Smooth muscle cell of the brain vasculature (primary cell): ENCODE data around the gene AHNAK2.

ENCODE experiments used
- DNase-seq: peaks from one replicate; pipeline ENCODE4 v3.0.0-alpha.2; 2012; ENCODE audit warnings: low read depth, low spot score

Gene AHNAK2

DNA sequence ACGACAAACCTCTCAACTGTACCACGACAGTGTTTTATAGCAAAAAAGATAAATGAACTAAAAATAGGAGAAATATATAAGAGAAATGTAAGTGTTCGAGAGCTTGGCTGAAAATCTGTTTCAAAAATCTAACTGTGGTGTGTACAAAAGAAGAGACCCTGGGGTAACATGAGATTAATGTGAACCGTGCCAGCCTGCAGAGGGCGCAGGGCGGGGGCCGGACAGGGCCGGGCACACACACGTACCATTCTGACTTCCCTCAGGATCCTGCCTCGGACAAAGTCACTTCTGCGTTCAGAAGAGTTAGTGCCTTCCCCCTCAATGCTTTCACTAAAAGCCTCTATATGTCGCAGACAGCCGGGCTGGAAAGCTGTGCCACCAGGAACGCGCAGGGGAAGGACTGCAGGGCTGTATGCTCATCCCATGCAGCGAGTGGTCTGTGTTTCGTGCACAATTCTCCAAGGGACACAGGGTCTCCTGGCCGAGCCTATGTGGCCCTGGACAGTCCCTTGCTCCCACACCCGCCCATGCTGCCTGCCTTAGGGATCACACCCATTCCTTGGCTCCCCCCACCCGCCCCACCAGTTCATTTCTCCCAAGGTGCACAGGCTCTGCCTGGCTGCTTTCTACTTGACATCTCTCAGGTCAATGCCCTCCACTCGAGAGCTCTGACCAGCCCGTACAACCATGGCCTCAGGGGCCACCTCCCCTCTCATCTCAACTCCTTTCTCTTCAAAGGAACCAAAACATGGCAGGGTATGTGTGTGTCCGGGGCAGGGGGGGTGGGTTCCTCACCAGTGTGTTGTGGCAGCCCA lies 34.2 kb upstream of the AHNAK2 start:
- no peak for DNase-seq

DNA sequence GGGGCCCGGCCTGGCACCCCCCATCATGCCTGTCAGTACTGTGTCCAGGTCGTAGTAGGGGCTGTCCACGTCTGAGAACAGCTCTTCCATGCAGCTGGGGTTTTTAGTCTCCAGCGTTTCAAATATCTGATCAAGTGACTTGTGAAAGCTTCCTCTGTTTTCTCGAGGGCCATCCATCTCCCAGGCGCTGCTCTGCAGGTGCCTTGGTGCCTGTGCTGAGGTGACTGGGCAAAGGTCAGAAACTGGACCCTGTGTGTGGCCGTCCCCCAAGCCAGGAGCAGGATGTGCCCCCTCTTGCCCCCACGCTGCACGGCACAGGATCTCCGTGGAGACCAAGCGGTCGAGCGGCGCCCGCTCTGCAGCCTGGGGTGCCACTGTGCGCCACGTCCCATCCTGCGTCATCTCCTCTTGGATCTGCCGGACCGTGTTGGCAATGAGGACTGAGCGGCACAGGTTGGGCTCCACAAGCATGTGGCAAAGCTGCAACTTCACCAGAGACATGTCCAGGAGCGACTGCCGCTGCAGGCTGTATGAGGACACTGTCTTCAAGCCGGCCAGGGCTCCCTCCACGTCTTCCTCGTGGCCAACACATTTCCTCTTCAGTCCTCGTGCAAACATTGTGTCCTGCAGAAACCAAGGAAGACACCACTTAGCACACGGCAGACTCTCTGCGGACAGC lies 33.3 kb upstream of the AHNAK2 start:
- no peak for DNase-seq

DNA sequence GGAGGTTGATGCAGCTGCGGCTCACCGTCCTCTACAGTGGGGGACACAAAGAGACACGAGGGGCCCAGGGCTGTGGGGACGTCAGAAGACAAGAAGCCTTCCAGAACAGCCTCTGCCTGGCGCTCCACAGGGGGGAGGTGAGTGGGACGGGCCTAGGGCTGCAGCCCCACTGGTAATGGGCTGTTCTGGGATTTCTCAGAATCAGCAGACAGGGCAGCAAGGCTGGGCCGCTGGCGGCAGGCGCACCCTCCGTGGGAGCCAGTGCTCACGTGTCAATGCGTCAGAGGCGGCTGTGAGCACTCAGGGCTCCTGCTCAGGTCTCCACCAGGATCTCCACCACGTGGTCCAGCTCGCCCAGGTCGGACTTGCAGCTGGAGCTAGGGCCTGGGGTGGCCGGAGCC lies 32.7 kb upstream of the AHNAK2 start:
- no peak for DNase-seq

DNA sequence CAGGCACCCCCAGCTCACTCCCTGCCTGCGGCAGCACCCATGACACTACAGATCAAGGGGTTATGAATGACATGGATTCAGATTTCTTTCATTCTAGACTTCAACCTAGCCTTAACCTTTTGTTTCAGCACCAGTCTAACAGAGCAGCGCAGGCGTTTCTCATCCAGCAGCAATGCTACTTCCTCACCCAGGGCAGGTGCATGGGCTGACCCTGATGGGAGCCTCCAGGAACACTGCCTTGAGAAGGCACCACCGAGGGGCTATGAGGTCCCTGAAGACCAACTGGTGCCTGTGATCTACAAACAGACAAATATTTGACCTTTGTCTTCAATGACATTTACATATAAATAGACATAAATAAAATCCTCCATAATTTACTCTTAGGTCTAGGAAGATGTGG lies 31.9 kb upstream of the AHNAK2 start:
- no peak for DNase-seq

DNA sequence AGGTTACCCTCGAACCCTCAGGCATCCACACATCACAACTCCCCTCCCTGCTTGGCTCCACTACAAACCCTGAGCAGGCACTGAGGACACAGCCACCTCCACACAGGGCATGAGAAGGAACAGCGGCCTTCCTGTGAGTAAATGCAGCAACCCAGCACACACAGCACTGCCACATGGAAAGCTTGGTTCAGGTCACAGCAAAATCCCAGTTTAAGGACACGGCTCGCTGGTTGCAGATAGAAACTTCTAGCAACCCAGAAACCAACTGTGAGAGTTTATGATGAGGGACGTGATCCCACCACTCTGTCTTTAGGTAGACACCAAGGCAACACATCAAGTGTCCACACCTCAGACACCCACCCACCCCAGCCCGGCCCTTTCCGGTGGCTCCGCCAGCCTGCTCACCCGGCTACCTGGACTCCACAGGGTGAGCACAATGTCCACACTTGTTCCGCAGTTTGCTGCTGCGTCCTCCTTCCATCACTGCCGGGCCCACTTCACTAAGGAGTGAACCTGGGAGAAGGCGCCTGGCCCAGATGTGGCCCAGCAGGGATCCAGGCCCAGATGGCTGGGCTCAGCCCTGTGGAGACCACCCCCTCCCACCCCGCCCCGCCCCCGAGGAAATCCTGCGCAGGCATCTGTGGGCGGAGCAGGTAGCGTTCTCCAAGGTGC lies 29.6 kb upstream of the AHNAK2 start:
- DNase-seq = no peak

DNA sequence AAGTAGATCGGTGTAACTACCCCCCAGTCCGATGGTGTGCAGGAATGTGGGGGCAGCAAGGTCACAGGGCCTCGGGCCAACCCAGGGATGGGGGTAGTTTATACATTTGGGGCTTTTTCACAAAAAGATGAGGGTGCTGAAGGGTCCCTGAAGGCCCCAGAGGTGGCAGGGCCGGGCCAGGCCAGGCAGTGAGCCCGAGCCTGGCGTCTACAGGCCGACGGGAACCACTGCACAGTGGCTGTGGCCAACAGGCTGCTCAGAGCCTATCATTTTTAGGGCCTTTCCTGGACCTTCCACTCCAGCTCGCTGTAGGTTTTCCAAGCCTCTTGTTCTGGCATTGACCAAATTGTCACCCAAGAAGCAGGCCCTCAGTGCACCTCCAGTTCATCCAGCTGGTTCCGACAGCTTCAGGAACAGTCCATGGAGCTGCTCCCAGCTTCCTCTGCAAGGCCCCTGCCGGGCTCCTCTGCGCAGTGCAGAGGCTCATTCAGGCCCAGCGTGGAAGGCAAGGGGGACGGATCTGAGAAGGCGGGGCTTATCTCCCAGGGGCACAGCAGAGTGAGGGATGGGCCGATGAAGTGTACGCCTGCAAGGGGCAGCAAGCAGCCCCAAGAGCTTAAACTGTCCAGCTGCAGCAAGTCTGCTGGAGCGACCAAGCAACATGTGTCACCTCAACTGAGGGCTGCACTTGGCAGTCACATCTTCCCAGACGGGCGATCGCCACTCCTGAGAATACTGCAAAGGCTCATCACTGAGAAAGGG lies 28.8 kb upstream of the AHNAK2 start:
- no peak for DNase-seq

DNA sequence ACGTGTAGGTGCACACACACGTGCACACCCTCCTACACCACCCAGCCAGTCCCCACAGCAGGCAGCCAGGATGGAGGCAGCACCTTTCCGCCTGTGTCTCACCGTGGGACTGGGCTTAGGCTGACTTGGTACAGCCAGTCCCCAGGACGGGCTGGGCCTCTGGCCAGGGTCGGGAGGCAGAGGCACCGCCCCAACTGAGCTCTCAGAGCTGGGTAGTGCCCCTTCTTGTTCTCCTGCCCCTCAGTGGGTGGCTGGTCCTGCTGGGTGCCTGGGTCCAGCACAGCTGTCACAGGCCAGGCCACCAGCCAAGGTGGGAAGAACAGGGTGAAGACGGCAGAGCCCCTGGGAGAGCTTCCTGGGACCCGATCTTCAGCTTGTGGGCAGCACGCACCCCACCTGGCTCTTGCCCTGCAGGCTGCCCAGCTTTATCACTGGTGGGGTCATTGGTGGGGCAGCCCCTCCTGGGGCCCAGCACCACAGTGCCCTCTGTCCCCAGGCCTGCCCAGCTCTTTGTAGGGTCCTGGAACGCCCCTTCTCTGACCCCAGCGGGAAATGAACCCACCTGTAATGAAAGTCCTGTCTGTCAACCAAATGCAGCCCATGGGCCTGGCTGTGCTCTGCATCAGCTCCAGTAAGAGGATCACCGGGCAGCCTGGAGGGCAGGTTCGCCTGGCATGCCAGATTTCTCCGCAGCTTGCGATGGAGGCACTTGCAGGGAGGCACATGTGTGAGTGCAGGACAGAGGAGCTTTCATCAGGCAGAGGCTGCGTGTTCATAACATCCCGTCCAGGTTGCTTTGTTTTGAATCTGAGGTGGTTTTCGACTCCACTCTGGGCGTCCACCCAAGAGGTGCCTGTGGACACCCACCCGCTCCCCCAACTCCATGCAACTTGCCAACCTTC lies 28.0 kb upstream of the AHNAK2 start:
- no peak for DNase-seq

DNA sequence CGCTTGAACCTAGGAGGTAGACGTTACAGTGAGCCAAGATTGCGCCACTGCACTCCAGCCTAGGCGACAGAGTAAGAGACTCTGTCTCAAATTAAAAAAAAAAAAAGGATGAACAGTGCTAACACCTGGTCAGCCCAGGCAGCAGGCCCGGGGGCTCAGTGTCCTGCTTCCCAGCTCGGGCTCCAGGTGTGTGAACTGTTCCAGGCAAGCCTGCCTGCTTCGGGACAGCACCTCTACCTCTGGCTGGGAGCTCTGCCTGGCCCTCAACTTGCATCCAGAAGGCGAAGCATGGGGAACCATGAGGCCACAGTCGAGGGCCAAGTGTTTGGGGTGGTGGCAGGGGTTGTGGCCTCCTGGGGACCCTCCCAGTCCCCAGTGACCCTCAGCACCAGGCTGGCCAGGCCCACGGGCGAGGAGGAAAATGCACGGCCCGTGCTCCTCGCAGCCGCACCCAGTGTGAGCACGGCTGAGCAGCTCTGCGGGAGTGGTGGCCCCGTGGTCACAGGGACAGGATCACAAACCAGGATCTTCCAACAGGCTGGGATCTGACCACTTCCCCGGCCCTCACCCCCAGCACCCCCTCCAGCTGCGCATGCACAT lies 27.3 kb upstream of the AHNAK2 start:
- no peak for DNase-seq

DNA sequence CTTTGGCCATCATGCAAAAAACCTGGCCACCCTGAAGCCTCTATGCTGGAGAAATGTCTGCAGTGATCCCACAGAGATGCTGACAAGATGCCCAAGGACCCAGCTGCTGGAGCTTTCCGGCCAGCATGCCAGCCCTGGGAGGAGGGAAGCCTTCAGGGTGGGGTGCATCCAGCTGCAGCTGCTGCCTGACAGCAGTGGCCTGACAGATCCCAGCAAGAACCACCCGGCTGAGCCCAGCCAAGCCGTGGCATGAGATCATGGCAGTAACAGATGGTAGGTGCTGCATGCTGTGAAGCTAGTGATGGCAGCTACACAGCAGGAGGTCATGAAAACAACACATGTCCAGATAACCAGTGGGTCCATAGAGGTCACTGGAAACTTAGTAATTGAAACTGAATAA lies 21.2 kb upstream of the AHNAK2 start:
- no peak for DNase-seq

DNA sequence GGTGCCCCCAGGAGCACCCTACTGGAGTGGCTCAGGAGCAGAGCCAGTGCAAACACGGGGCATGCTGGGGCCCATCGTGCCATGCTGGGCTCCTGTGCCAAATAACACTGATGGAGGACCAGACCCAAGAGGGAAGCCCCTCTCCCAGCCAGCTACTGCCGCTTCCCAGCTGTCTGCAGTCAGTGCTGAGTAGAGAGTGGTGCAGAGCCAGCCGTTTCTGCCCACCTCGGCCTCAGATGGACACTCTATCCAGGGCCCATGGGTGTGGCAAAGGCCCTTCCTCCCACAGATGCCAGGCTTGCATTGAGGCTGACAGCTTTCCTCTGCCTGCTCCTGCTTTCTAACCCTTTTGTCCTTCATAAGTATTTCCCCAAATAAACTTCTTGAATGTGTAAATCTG lies 20.6 kb upstream of the AHNAK2 start:
- DNase-seq = no peak

DNA sequence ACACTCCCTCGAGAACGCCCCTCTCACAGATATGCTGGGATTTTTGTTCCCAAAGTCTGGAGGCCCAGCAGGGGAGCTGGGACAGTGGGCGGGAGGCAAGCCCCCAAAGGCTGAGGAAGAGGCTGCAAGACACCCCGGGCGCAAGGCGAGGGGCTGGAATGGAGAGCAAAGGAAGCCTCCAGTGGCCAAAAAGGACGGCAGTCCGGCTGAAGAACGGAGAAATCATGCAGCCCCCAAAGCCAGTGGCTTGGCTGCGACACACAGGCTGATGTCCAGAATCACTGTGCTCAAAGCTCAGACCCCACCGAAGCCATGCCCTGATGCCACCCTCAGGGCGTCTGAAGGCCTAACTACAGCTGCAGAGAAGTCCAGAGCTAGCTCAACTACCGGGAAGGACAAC lies 18.3 kb upstream of the AHNAK2 start:
- DNase-seq = no peak

DNA sequence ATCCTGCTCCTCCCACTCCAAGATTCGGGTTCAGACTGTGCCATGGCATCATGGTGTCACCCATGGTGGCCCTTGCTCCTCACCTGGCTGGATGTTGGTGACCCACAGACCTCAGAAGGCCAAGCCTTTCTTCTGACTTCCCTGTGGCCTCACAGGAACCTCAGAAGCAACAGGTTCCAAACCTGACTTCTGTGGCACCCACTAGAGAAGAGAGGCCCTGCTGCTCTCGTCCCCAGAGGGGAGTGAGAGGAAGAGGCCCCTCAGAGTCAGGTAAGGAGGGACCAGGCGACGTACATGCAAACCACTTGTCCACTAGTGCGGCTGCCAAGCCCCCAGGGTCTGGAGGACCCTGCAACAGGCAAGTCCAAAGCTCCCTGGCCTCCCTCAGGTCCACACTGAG lies 17.9 kb upstream of the AHNAK2 start:
- DNase-seq = no peak

DNA sequence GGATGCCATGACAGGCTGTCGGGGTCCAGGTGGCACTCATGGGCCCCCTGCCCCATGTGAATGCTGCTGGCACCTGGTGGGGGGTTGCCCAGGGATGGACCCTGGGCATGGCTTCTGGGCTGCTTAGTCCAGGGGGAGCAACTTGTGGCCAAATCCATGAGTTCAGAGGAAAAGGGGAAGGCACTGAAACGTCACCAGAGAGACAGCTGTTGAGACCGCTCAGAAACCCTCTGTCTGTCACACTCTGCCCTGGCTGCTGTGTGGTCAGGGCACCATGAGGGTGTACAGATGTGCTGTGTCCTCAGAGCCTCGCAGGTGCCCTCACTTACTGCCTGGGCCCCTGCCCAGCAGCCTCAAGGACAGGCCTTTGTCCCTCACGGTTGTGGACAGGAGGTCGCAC lies 16.8 kb upstream of the AHNAK2 start:
- no peak for DNase-seq

DNA sequence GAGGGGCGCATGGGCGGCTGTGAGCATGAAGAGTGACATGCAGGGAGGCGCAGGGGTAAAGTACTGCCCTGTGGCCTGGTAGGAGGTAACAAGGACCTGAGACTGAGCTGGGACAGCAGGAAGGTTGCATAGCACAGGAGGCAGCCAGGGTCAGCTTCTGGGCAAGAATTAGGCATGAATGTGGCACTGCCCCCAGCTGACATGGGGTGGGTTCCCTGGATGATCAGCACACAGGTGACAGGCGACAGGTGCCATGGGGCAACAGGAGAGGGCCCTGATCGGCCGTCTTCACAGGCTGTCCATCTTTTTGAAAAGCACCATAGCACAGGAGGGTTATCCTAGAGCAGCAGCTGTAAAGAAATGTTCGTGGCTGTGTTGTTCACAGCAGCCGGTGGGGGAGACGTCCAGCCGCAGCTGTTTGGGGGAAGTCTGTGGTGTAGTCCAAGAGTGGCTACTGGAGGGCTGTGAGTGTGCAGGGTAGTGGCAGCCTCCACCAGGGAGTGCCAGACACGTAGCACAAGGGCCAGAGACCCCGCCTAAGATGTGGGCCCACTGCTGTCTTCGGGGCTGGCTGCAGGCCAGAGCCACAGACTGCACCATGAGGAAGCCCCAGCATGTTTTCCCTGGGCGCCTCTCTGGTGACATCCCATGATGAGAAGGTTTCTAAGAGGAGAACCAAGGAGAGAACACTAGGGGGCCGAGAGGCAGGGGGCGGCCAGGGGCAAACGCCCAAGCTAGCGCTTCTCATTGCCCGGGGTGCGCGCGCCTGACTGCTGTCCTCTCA lies 15.8 kb upstream of the AHNAK2 start:
- no peak for DNase-seq

DNA sequence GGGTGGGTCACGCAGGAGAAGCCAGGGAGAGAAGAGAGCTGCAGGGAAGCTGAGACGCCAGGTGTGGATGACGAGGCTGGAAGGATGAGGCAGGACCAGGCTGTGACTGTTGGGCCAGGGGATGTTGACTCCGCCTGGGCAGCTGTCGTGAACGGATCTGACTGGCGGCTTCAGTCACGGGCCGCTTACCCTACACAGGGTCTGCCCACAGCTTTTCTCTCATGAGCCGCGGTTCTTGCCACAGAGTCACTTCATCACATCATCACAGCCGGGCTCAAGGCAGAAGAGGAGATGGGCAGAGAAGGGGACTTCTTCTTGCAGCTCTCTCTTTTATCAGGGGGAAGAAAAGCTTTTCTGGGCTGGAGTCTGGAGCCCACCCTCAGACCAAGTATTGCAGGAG lies 15.1 kb upstream of the AHNAK2 start:
- no peak for DNase-seq

DNA sequence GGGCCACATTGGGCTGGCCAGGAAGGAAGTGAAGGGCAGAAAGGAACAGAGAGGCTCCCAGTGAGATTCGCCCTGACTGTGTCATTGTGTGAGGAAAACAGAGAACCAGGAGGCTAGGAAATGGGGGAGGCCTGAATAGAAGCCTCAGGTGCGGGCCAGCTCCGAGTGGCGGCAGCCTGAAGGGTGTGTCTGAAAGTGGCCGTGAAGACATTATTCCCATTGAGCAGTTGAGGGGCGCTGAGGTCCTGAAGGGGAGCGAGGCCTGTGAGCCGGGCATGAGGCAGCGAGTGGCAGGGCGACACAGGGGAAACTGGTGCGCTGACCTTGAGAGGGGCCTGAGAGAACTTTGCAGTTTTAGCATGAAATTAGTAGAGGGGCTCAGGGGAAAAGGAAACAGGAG lies 14.3 kb upstream of the AHNAK2 start:
- no peak for DNase-seq

DNA sequence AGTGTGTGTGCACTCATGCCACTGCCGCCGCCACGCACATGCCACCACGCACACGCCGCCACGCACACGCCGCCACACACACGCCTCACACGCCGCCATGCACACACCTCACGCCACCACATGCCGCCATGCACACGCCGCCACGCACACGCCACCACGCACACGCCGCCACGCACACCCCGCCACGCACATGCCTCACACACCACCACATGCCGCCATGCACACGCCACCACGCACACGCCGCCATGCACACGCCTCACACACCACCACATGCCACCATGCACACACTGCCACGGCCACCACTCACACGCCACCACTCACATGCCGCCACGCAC lies 13.7 kb upstream of the AHNAK2 start:
- no peak for DNase-seq

DNA sequence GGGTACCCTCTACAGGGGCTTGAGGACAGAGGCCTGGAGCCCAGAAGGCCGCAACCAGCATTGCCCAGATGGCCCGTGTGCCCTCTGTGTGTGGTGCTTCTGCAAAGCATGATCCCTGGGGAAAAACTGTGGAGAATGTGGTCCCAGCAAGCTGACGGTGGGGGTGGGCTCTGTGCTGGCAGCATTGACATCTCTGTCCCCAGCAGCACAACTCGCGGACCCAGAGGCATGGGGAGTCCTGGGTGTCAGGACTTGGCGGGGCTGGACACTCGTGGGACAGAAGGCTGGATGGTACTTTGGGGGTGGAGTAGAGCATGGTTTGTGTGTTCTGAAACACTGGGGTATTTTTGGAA lies 11.8 kb upstream of the AHNAK2 start:
- DNase-seq = no peak

DNA sequence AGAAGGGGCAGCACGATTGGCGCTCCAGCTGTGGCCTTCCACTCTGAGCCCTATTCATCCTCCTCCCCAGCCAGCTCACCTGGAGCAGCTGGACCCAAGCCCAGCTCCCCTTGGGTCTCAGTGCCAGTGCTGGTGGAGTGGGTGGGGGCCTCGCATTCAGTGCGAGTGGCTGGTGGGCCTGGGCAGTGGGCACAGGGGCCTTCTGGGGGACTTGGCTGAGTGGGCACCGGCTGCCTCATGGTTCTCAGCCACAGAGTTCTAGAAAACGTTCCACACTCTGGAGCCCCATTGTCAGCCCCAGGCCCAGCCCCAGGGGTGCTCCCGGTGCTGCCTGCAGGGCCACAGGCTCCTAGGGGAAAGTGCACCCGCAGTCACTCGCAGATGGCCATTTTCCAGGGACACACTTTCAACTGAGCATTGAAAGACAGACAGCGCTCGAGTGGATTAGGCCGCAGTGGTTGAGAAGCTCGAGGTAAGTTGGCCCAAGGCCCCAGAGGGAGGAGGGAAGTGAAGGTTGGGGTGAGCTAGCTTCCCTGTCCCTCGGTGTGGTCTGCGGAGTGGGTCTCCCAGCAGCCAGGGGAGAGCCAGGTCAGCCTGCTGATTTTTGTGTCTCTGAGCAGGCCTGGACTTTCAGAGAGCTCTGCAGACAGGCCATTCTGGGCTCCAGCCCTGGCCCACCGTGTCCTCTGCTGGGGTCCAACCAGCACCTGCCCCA lies 11.2 kb upstream of the AHNAK2 start:
- DNase-seq = no peak
